HepG2 (cell line): ENCODE data around the gene CHCHD6. TPM values are rescaled to one million over a fixed set of nuclear protein-coding genes. Genes with fewer than 3 reads are reported as not detected.
A peak's percentile ranks its signal among the peaks of the same experiment; 100 is the strongest.

Experiments used
- ATAC-seq: fragments of 200-7000 bp; cut with Tn5 transposase; 3 replicates; pipeline ENCODE4 v1.9.1; 2020; ENCODE audit warnings: mild to moderate bottlenecking, moderate library complexity
- BruUV-seq: library from RNA; stranded (reverse); fragments of 400-500 nt; replicated peaks from 2 replicates; lab custom pipeline; 2021; lab: Mats Ljungman, UMichigan
- CTCF ChIA-PET: fragments of 300-600 bp; formaldehyde crosslinking; extraction: SDS; loops from one replicate; lab custom pipeline; 2021; ENCODE audit warnings: low total read pairs, inconsistent platforms, low intra/inter-chr PET ratio; lab: Yijun Ruan, JAX
- POLR2A ChIA-PET: fragments of 350-600 bp; sonication (Branson Sonifier 250); formaldehyde crosslinking; loops from one replicate; lab custom pipeline; 2020; ENCODE audit warnings: antibody characterized with exemption, inconsistent platforms; lab: Yijun Ruan, JAX
- DNase-seq: peaks from one replicate; pipeline ENCODE4 v3.0.0-alpha.2; 2015; ENCODE audit warnings: low spot score
- FAIRE-seq: peaks from 3 replicates; lab custom pipeline; 2011; peaks lifted over from hg19 to GRCh38; lab: Jason Lieb, UNC
- H2AFZ ChIP-seq: one replicate; pipeline ENCODE4 v1.6.1; 2011; ENCODE audit warnings: low read length, inconsistent platforms
- H3K27ac ChIP-seq: fragments of 300-600 bp; 3 replicates; pipeline ENCODE4 v1.8.0; 2011; ENCODE audit warnings: mixed run types, mild to moderate bottlenecking, mixed read lengths, low read length, inconsistent platforms; ENCODE audit not compliant: insufficient read depth; ENCODE audit errors: extremely low read length
- H3K27me3 ChIP-seq, 2 experiments: fragments of 200-600 bp in 1 of 2; 2 replicates in 1 of 2; 3 replicates in 1 of 2; pipeline versions ENCODE4 v1.6.0 to v1.8.0; 2011; ENCODE audit warnings: low read length in 2 of 2, mild to moderate bottlenecking in 2 of 2, moderate library complexity in 2 of 2, inconsistent platforms in 1 of 2; ENCODE audit not compliant: insufficient read depth in 2 of 2, control insufficient read depth in 1 of 2
- H3K36me3 ChIP-seq, 2 experiments: fragments of 200-600 bp in 1 of 2; replicated peaks in 1 of 2; 2 replicates in 1 of 2; 3 replicates in 1 of 2; pipeline versions ENCODE4 v1.5.1 to v1.8.0; 2011; ENCODE audit warnings: low read length in 2 of 2, inconsistent platforms in 1 of 2; ENCODE audit not compliant: insufficient read depth in 2 of 2, control insufficient read depth in 1 of 2
- H3K4me1 ChIP-seq: 2 replicates; pipeline ENCODE4 v1.5.1; 2012; ENCODE audit warnings: low read length, inconsistent platforms; ENCODE audit not compliant: insufficient read depth
- H3K4me2 ChIP-seq: 2 replicates; pipeline ENCODE4 v1.6.0; 2011; ENCODE audit warnings: low read depth, low read length, inconsistent platforms
- H3K4me3 ChIP-seq, 3 experiments: fragments of 200-600 bp in 1 of 3; sonication (generic), shearing (Covaris generic) in 1 of 3; replicated peaks in 1 of 3; 2 replicates each; pipeline ENCODE4 v1.5.1; 2011 to 2016; ENCODE audit warnings: low read length in 3 of 3, inconsistent platforms in 2 of 3, low read depth in 2 of 3, mild to moderate bottlenecking in 2 of 3, control low read depth in 1 of 3, mixed read lengths in 1 of 3; ENCODE audit not compliant: insufficient read depth in 1 of 3
- H3K79me2 ChIP-seq: one replicate; pipeline ENCODE4 v1.6.1; 2011; ENCODE audit warnings: low read length, inconsistent platforms; ENCODE audit not compliant: insufficient read depth
- H3K9ac ChIP-seq: 2 replicates; pipeline ENCODE4 v1.6.0; 2011; ENCODE audit warnings: mild to moderate bottlenecking, low read depth, low read length, inconsistent platforms; ENCODE audit not compliant: insufficient read depth
- H3K9me3 ChIP-seq: 2 replicates; pipeline ENCODE4 v1.5.1; 2012; ENCODE audit warnings: mild to moderate bottlenecking, low read length
- H4K20me1 ChIP-seq: 2 replicates; pipeline ENCODE4 v1.6.0; 2011; ENCODE audit warnings: inconsistent platforms, mild to moderate bottlenecking, low read length, moderate library complexity; ENCODE audit not compliant: insufficient read depth
- CEBPB ChIP-seq: IDR thresholded peaks from 2 replicates; pipeline ENCODE4 v1.6.1; 2011; ENCODE audit warnings: low read depth, low read length, improper control_type of control experiment, borderline replicate concordance
- CREM ChIP-seq, 2 experiments: sonication (generic) in 1 of 2; formaldehyde crosslinking in 1 of 2; IDR thresholded peaks; 2 replicates each; pipeline versions ENCODE4 v1.4.0 to v1.6.1; 2016 to 2020; ENCODE audit warnings: antibody characterized with exemption in 1 of 2, mild to moderate bottlenecking in 1 of 2, missing genetic modification reagents in 1 of 2
- FOXA3 ChIP-seq: IDR thresholded peaks from 2 replicates; pipeline ENCODE4 v1.6.1; 2016; ENCODE audit warnings: missing genetic modification reagents, missing compliant biosample characterization
- GATAD2A ChIP-seq: IDR thresholded peaks from 2 replicates; pipeline ENCODE4 v1.6.1; 2016
- HNRNPLL ChIP-seq: fragments of 200-400 bp; formaldehyde crosslinking; IDR thresholded peaks from 2 replicates; pipeline ENCODE4 v1.6.1; 2017; ENCODE audit warnings: mild to moderate bottlenecking, low read depth, low read length; ENCODE audit not compliant: poor library complexity, severe bottlenecking
- KLF15 ChIP-seq: sonication (generic); formaldehyde crosslinking; IDR thresholded peaks from 2 replicates; pipeline ENCODE4 v1.8.1; 2023; ENCODE audit warnings: borderline replicate concordance, mild to moderate bottlenecking, inconsistent platforms, missing genetic modification reagents, mixed read lengths
- PHF20 ChIP-seq: sonication (generic); formaldehyde crosslinking; IDR thresholded peaks from 2 replicates; pipeline ENCODE4 v1.5.0; 2020; ENCODE audit warnings: mild to moderate bottlenecking, missing genetic modification reagents
- SALL1 ChIP-seq: sonication (generic); formaldehyde crosslinking; IDR thresholded peaks from 2 replicates; pipeline ENCODE4 v1.8.0; 2022; ENCODE audit warnings: mild to moderate bottlenecking, missing genetic modification reagents
- SETDB1 ChIP-seq: sonication (generic); formaldehyde crosslinking; IDR thresholded peaks from 2 replicates; pipeline ENCODE4 v1.5.1; 2020; ENCODE audit warnings: missing genetic modification reagents, mild to moderate bottlenecking, borderline replicate concordance
- ZNF772 ChIP-seq: sonication (generic); formaldehyde crosslinking; IDR thresholded peaks from 2 replicates; pipeline ENCODE4 v1.5.0; 2020; ENCODE audit warnings: mild to moderate bottlenecking, missing genetic modification reagents
- WGBS: methylation state at CpG from one replicate; pipeline ENCODE4 v1.1.6; 2017; ENCODE audit warnings: low lambda C conversion rate; 5-methylcytosine and 5-hydroxymethylcytosine counted together
- in situ Hi-C: cut with HindIII; loops from 2 replicates; pipeline ENCODE4 v1.10.0; 2017; ENCODE audit warnings: low pct_unique_long_range_greater_than_20kb; ENCODE audit not compliant: extremely low pct_ligation_motif_present
- intact Hi-C: fragments of 100-400 bp; cut with micrococcal nuclease; formaldehyde crosslinking; loops from one replicate; pipeline ENCODE4 v1.10.0; 2022; ENCODE audit not compliant: unreplicated experiment
- polyA plus RNA-seq, 8 experiments: library from polyadenylated mRNA; depleted of rRNA in 3 of 8; stranded (reverse) in 7 of 8; unstranded in 1 of 8; fragments of >200 nt; fragmentation: Illumina TruSeq in 4 of 8; extraction: Trizol in 4 of 8; gene quantifications; 2 replicates each; pipeline versions ENCODE4 v1.2.1 to v1.2.3, GENCODE V29; 2011 to 2016; ENCODE audit warnings: low read depth in 4 of 8, missing spikeins in 1 of 8, mixed read lengths in 1 of 8; ENCODE audit not compliant: insufficient read depth in 1 of 8
- total RNA-seq, 5 experiments: library from RNA; depleted of rRNA; stranded (reverse); fragments of >200 nt; fragmentation: Illumina TruSeq; extraction: Trizol; gene quantifications; 2 replicates each; pipeline ENCODE4 v1.2.3, GENCODE V29; 2016; ENCODE audit warnings: low read depth in 1 of 5
- TF ChIP-seq, protein P1 (sequence below): sonication (generic); formaldehyde crosslinking; IDR thresholded peaks from 2 replicates; pipeline ENCODE4 v1.4.0; 2020; ENCODE audit warnings: missing genetic modification reagents, low read depth, mild to moderate bottlenecking, borderline replicate concordance
- TF ChIP-seq, protein P2 (sequence below): IDR thresholded peaks from 2 replicates; pipeline ENCODE4 v1.6.1; 2016; ENCODE audit warnings: low read depth
- TF ChIP-seq, protein P3 (sequence below): sonication (generic); formaldehyde crosslinking; IDR thresholded peaks from 2 replicates; pipeline ENCODE4 v1.9.0; 2022; ENCODE audit warnings: low read depth, missing genetic modification reagents
- TF ChIP-seq, protein P4 (sequence below): sonication (generic); formaldehyde crosslinking; IDR thresholded peaks from 2 replicates; pipeline ENCODE4 v1.4.0; 2020; ENCODE audit warnings: missing genetic modification reagents

Gene CHCHD6
- total and polyA plus RNA-seq, 2 of the 13 experiments (the other 11 are each of a cell fraction or from before 2014, with no cell fraction given) = 20.3 to 20.8 TPM

GRCh38 chr3:126753191-126754160, 49.4 kb downstream of the CHCHD6 start (continued):
- TF ChIP-seq, protein P1, sequence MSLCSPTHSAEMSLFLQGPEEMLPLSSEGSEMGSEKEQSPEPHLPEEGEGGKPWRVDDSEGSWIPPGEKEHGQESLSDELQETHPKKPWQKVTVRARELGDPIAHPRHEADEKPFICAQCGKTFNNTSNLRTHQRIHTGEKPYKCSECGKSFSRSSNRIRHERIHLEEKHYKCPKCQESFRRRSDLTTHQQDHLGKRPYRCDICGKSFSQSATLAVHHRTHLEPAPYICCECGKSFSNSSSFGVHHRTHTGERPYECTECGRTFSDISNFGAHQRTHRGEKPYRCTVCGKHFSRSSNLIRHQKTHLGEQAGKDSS (CRISPR knock-in tag) = no peak
- TF ChIP-seq CREM (IDR thresholded peaks at IDR 0.05) (no peak), CREM (CRISPR knock-in tag; IDR thresholded peaks at IDR 0.05) (no peak), CEBPB (no peak), FOXA3 (peak; percentile 47; the same call in 1 of the 2 replicates), SALL1 (CRISPR knock-in tag) (no peak), SETDB1 (CRISPR knock-in tag) (no peak), PHF20 (no peak), GATAD2A (CRISPR knock-in tag) (no peak)
- TF ChIP-seq, protein P2, sequence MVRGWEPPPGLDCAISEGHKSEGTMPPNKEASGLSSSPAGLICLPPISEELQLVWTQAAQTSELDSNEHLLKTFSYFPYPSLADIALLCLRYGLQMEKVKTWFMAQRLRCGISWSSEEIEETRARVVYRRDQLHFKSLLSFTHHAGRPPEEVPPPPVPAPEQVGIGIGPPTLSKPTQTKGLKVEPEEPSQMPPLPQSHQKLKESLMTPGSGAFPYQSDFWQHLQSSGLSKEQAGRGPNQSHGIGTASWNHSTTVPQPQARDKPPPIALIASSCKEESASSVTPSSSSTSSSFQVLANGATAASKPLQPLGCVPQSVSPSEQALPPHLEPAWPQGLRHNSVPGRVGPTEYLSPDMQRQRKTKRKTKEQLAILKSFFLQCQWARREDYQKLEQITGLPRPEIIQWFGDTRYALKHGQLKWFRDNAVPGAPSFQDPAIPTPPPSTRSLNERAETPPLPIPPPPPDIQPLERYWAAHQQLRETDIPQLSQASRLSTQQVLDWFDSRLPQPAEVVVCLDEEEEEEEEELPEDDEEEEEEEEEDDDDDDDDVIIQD (CRISPR knock-in tag) = no peak

- no TSS peak for BruUV-seq
- no peak overlapping the region for H3K9ac ChIP-seq
- no peaks in the 10 kb centered on the region for H3K9me3 ChIP-seq
- no peak for DNase-seq
- no peak for FAIRE-seq
- no peaks in the 10 kb centered on the region for H3K27me3 ChIP-seq
- in situ Hi-C loops = loop anchor here (10.0 kb wide), 1 partner anchor 699 kb away; no protein-coding TSS in a partner anchor
- H3K79me2 ChIP-seq = no peaks in the 10 kb centered on the region
- H3K4me1 ChIP-seq = peaks cover 19% of the 10 kb centered on the region
- no peak overlapping the region for H3K4me2 ChIP-seq
- intact Hi-C loops = no loop called here
- no peak overlapping the region for H3K27ac ChIP-seq
- no peak for ATAC-seq
- peaks cover 3% of the 10 kb centered on the region; the same call in 1 of the 2 replicates for H4K20me1 ChIP-seq
- peaks cover 0 to 4% of the 10 kb centered on the region in 2 experiments; a peak in 1 of 5 replicates for H3K36me3 ChIP-seq
- ChIA-PET POLR2A (no interaction called here), CTCF (no interaction called here)
- H2AFZ ChIP-seq = no peak overlapping the region
- 90% methylated on average over 2 of the region's 5 CpGs for WGBS
- no peak overlapping the region for H3K4me3 ChIP-seq
- TF ChIP-seq ZNF772 (CRISPR knock-in tag) (no peak), HNRNPLL (no peak), KLF15 (no peak)
- TF ChIP-seq, protein P3, sequence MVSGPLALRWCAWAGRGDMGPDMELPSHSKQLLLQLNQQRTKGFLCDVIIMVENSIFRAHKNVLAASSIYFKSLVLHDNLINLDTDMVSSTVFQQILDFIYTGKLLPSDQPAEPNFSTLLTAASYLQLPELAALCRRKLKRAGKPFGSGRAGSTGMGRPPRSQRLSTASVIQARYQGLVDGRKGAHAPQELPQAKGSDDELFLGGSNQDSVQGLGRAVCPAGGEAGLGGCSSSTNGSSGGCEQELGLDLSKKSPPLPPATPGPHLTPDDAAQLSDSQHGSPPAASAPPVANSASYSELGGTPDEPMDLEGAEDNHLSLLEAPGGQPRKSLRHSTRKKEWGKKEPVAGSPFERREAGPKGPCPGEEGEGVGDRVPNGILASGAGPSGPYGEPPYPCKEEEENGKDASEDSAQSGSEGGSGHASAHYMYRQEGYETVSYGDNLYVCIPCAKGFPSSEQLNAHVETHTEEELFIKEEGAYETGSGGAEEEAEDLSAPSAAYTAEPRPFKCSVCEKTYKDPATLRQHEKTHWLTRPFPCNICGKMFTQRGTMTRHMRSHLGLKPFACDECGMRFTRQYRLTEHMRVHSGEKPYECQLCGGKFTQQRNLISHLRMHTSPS (CRISPR knock-in tag) = no peak
- TF ChIP-seq, protein P4, sequence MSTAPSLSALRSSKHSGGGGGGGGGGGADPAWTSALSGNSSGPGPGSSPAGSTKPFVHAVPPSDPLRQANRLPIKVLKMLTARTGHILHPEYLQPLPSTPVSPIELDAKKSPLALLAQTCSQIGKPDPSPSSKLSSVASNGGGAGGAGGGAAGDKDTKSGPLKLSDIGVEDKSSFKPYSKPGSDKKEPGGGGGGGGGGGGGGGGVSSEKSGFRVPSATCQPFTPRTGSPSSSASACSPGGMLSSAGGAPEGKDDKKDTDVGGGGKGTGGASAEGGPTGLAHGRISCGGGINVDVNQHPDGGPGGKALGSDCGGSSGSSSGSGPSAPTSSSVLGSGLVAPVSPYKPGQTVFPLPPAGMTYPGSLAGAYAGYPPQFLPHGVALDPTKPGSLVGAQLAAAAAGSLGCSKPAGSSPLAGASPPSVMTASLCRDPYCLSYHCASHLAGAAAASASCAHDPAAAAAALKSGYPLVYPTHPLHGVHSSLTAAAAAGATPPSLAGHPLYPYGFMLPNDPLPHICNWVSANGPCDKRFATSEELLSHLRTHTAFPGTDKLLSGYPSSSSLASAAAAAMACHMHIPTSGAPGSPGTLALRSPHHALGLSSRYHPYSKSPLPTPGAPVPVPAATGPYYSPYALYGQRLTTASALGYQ = no peak
Observed at GRCh38 chr3:126755866-126756265, 51.8 kb downstream of the CHCHD6 start.
